GM23338 (cell line): ENCODE results near the gene ITGA4. TPM values are rescaled to one million over a fixed set of nuclear protein-coding genes. Genes with fewer than 3 reads are reported as not detected.

Source experiments
- ATAC-seq: fragments of 200-7000 bp; cut with Tn5 transposase; 3 replicates; pipeline ENCODE4 v1.9.1; 2020
- DNase-seq: peaks from one replicate; pipeline ENCODE4 v3.0.0-alpha.2; 2015; ENCODE audit warnings: low spot score
- H2AFZ ChIP-seq: fragments of 200-600 bp; sonication (generic); 2 replicates; pipeline ENCODE4 v1.8.0; 2016; ENCODE audit warnings: antibody characterized with exemption, mild to moderate bottlenecking, moderate library complexity
- H3F3A ChIP-seq: fragments of 200-600 bp; sonication (generic); replicated peaks from 2 replicates; pipeline ENCODE4 v1.8.0; 2017; ENCODE audit warnings: antibody characterized with exemption, mixed run types, low read depth
- H3K27ac ChIP-seq: fragments of 200-600 bp; sonication (generic); 2 replicates; pipeline ENCODE4 v1.6.1; 2016; ENCODE audit warnings: low read depth
- H3K27me3 ChIP-seq: fragments of 200-600 bp; sonication (generic); 2 replicates; pipeline ENCODE4 v1.8.0; 2016; ENCODE audit warnings: mild to moderate bottlenecking, mixed run types, moderate library complexity; ENCODE audit not compliant: insufficient read depth
- H3K36me3 ChIP-seq: fragments of 200-600 bp; sonication (generic); 2 replicates; pipeline ENCODE4 v1.8.0; 2016; ENCODE audit warnings: mild to moderate bottlenecking; ENCODE audit not compliant: insufficient read depth
- H3K4me1 ChIP-seq: fragments of 200-600 bp; sonication (generic); 2 replicates; pipeline ENCODE4 v1.8.0; 2016; ENCODE audit warnings: mild to moderate bottlenecking, moderate library complexity; ENCODE audit not compliant: insufficient read depth
- H3K4me2 ChIP-seq: fragments of 200-600 bp; sonication (generic); 2 replicates; pipeline ENCODE4 v1.7.1; 2017; ENCODE audit warnings: mixed run types
- H3K4me3 ChIP-seq: fragments of 200-600 bp; sonication (generic); 2 replicates; pipeline ENCODE4 v1.6.1; 2016; ENCODE audit warnings: mixed run types
- H3K79me2 ChIP-seq: fragments of 200-600 bp; sonication (generic); replicated peaks from 2 replicates; pipeline ENCODE4 v1.8.0; 2017; ENCODE audit warnings: mild to moderate bottlenecking; ENCODE audit not compliant: insufficient read depth
- H3K9me2 ChIP-seq: fragments of 200-600 bp; sonication (generic); 2 replicates; pipeline ENCODE4 v1.8.0; 2017; ENCODE audit not compliant: insufficient read depth
- H4K20me1 ChIP-seq: fragments of 200-600 bp; sonication (generic); replicated peaks from 2 replicates; pipeline ENCODE4 v1.8.0; 2017; ENCODE audit warnings: mild to moderate bottlenecking; ENCODE audit not compliant: insufficient read depth
- H3K27ac Mint-ChIP-seq: 2 replicates; pipeline ENCODE4 v1.8.0; 2020; ENCODE audit warnings: inconsistent platforms, mild to moderate bottlenecking, moderate library complexity, mixed read lengths
- H3K27me3 Mint-ChIP-seq: 3 replicates; pipeline ENCODE4 v1.8.0; 2022; ENCODE audit warnings: low read depth, mild to moderate bottlenecking, moderate library complexity, mixed read lengths, inconsistent platforms; ENCODE audit not compliant: insufficient read depth, poor library complexity
- H3K36me3 Mint-ChIP-seq: 3 replicates; pipeline ENCODE4 v1.8.0; 2021; ENCODE audit warnings: low read depth, mild to moderate bottlenecking, inconsistent platforms, moderate library complexity, mixed read lengths
- H3K4me1 Mint-ChIP-seq: 3 replicates; pipeline ENCODE4 v1.8.0; 2020; ENCODE audit warnings: mild to moderate bottlenecking, inconsistent platforms, mixed read lengths
- H3K4me3 Mint-ChIP-seq: 3 replicates; pipeline ENCODE4 v1.8.0; 2021; ENCODE audit warnings: moderate library complexity, mild to moderate bottlenecking, inconsistent platforms, mixed read lengths
- H3K9me3 Mint-ChIP-seq: 3 replicates; pipeline ENCODE4 v1.8.0; 2020; ENCODE audit warnings: moderate library complexity, mild to moderate bottlenecking, inconsistent platforms, mixed read lengths
- CREB1 ChIP-seq: fragments of 250-450 bp; sonication (Bioruptor Pico); IDR thresholded peaks from 2 replicates; pipeline ENCODE4 v1.5.0; 2020; ENCODE audit warnings: low read depth, mild to moderate bottlenecking, moderate library complexity
- CTCF ChIP-seq, 2 experiments: fragments of 200-600 bp in 1 of 2; sonication (generic) in 1 of 2; conservative IDR thresholded peaks; 2 replicates each; pipeline versions ENCODE4 v1.5.1 to v1.6.1; 2016 to 2017; ENCODE audit warnings: antibody characterized with exemption in 2 of 2, low read depth in 2 of 2, mild to moderate bottlenecking in 2 of 2, moderate library complexity in 1 of 2
- ETS1 ChIP-seq: IDR thresholded peaks from 2 replicates; pipeline ENCODE4 v1.6.1; 2016; ENCODE audit warnings: antibody characterized with exemption
- EZH2 ChIP-seq: fragments of 200-600 bp; sonication (generic); IDR thresholded peaks from one replicate; pipeline ENCODE4 v1.8.0; 2017; ENCODE audit warnings: antibody characterized with exemption, mild to moderate bottlenecking, low read depth; ENCODE audit not compliant: unreplicated experiment
- EZH2phosphoT487 ChIP-seq: fragments of 200-600 bp; sonication (generic); IDR thresholded peaks from one replicate; pipeline ENCODE4 v1.8.1; 2018; ENCODE audit warnings: antibody characterized with exemption; ENCODE audit not compliant: unreplicated experiment
- JUNB ChIP-seq: IDR thresholded peaks from one replicate; pipeline ENCODE4 v1.6.1; 2016; ENCODE audit warnings: antibody characterized with exemption; ENCODE audit not compliant: unreplicated experiment
- NANOG ChIP-seq: IDR thresholded peaks from 2 replicates; pipeline ENCODE4 v1.6.1; 2016; ENCODE audit warnings: antibody characterized with exemption, borderline replicate concordance
- POLR2AphosphoS5 ChIP-seq: IDR thresholded peaks from 2 replicates; pipeline ENCODE4 v1.6.1; 2016; ENCODE audit warnings: antibody characterized with exemption, low read depth
- REST ChIP-seq: IDR thresholded peaks from one replicate; pipeline ENCODE4 v1.6.1; 2018; ENCODE audit warnings: antibody characterized with exemption; ENCODE audit not compliant: unreplicated experiment
- STAT1 ChIP-seq: IDR thresholded peaks from one replicate; pipeline ENCODE4 v1.6.1; 2016; ENCODE audit warnings: antibody characterized with exemption; ENCODE audit not compliant: unreplicated experiment
- ZNF114 ChIP-seq: fragments of 250-450 bp; sonication (Bioruptor Pico); IDR thresholded peaks from 2 replicates; pipeline ENCODE4 v1.5.0; 2020; ENCODE audit warnings: mild to moderate bottlenecking, moderate library complexity
- ZNF331 ChIP-seq: fragments of 250-450 bp; sonication (Bioruptor Pico); IDR thresholded peaks from 2 replicates; pipeline ENCODE4 v1.5.0; 2020; ENCODE audit warnings: low read depth, mild to moderate bottlenecking, moderate library complexity
- ZNF462 ChIP-seq: fragments of 250-450 bp; sonication (Bioruptor Pico); IDR thresholded peaks from 2 replicates; pipeline ENCODE4 v1.5.0; 2020; ENCODE audit warnings: mild to moderate bottlenecking, moderate library complexity
- polyA plus RNA-seq: library from polyadenylated mRNA; unstranded; fragments of >200 nt; fragmentation: Nextera tagmentation; extraction: Ambion mirVana; gene quantifications from 2 replicates; pipeline ENCODE4 v1.2.1, GENCODE V29; 2016
- total RNA-seq: library from RNA; depleted of rRNA; stranded (reverse); fragments of >200 nt; shearing (Covaris generic); gene quantifications from 2 replicates; pipeline ENCODE4 v1.2.3, GENCODE V29; 2014

The ITGA4 gene
- total and polyA plus RNA-seq, 2 experiments from 2014 or later: 1.2 to 4.6 TPM

- H3K36me3 ChIP-seq: no peaks in the 10 kb centered on the region
- no peak overlapping the region for H3K4me3 ChIP-seq
- H3K27me3 Mint-ChIP-seq: no peaks in the 10 kb centered on the region
- no peak for ATAC-seq
- H3F3A ChIP-seq: no peaks in the 10 kb centered on the region
- no peaks in the 10 kb centered on the region for H3K79me2 ChIP-seq
- no peak for TF ChIP-seq POLR2AphosphoS5
- TF ChIP-seq ZNF331 (CRISPR knock-in tag): no peak
- no peak for TF ChIP-seq ZNF462
- TF ChIP-seq CREB1 (CRISPR knock-in tag): no peak
- TF ChIP-seq NANOG: no peak
- TF ChIP-seq CTCF (conservative IDR thresholded peaks at IDR 0.05; ENCODE audit: low read depth in 2 of 2): no peak
- no peak for TF ChIP-seq ZNF114 (CRISPR knock-in tag)
- no peak for TF ChIP-seq JUNB
- no peak for TF ChIP-seq ETS1
- no peak for TF ChIP-seq EZH2
- TF ChIP-seq EZH2phosphoT487: no peak
- TF ChIP-seq REST: no peak
- no peak for TF ChIP-seq STAT1
- H3K9me3 Mint-ChIP-seq: peaks cover 3% of the 10 kb centered on the region; the same call in 1 of the 3 replicates
- H3K4me2 ChIP-seq: no peak overlapping the region
- H3K4me1 Mint-ChIP-seq: peaks cover 27% of the 10 kb centered on the region; the same call in 2 of the 3 replicates
- no peak overlapping the region for H3K27ac Mint-ChIP-seq
- no peak for DNase-seq
- no peaks in the 10 kb centered on the region for H3K27me3 ChIP-seq
- H3K36me3 Mint-ChIP-seq: no peaks in the 10 kb centered on the region
- H4K20me1 ChIP-seq: no peaks in the 10 kb centered on the region
- no peak overlapping the region for H3K27ac ChIP-seq
- H3K9me2 ChIP-seq: peaks cover 9% of the 10 kb centered on the region
- H3K4me3 Mint-ChIP-seq: no peak overlapping the region
- H3K4me1 ChIP-seq: 0 out of 2 replicates have a peak, but pooled peaks cover 4% of the 10 kb centered on the region
- no peak overlapping the region for H2AFZ ChIP-seq
Observed at GRCh38 chr2:181408861-181409260, 48.3 kb upstream of the ITGA4 start.
